22Rv1 (cell line): ENCODE results near the gene WRAP73.

Experiments used
- H3K27ac ChIP-seq: fragments of 450-650 bp; 2 replicates; pipeline ENCODE4 v1.5.1; 2017
- CTCF ChIP-seq: fragments of 450-650 bp; IDR thresholded peaks from 2 replicates; pipeline ENCODE4 v1.5.1; 2017; ENCODE audit warnings: mild to moderate bottlenecking
- ZFX ChIP-seq: fragments of 450-650 bp; IDR thresholded peaks from 2 replicates; pipeline ENCODE4 v1.6.1; 2017; ENCODE audit warnings: antibody characterized with exemption, borderline replicate concordance

WRAP73 gene

GRCh38 chr1:3688356-3689137 is 38.6 kb upstream of the WRAP73 start:
- TF ChIP-seq ZFX (no peak), CTCF (no peak)

GRCh38 chr1:3687504-3687903 is 37.6 kb upstream of the WRAP73 start:
- TF ChIP-seq CTCF (no peak), ZFX (no peak)
- H3K27ac ChIP-seq = no peak overlapping the region

More at GRCh38 chr1:3688356-3689137, 38.6 kb upstream of the WRAP73 start:
- H3K27ac ChIP-seq = no peak overlapping the region

GRCh38 chr1:3685906-3686305 is 36.0 kb upstream of the WRAP73 start:
- H3K27ac ChIP-seq = no peak overlapping the region
- TF ChIP-seq CTCF (no peak), ZFX (no peak)

GRCh38 chr1:3685222-3685621 is 35.3 kb upstream of the WRAP73 start:
- no peak for TF ChIP-seq ZFX
- no peak for TF ChIP-seq CTCF
- no peak overlapping the region for H3K27ac ChIP-seq

DNA sequence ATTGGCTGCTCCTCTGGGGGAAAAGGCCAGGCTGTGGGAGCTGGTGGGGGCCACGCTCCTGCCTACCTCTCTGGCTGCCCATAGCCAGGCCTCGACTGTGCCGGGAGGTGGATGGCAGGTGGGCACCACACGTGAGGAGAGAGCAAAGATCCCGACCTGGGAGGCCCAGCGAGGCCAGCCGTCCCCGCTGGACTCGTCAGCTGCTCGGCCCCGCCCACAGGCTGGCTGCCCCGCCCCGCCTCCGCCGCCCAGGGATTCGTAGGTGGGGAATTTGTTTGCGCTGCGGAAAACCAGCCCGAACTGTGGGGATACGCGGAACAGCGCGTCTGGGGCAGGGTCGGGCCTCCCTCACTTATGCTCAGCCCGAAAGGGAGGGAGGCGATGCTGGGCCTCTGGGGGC is 34.1 kb upstream of the WRAP73 start:
- H3K27ac ChIP-seq = no peak overlapping the region
- TF ChIP-seq ZFX (no peak), CTCF (no peak)

DNA sequence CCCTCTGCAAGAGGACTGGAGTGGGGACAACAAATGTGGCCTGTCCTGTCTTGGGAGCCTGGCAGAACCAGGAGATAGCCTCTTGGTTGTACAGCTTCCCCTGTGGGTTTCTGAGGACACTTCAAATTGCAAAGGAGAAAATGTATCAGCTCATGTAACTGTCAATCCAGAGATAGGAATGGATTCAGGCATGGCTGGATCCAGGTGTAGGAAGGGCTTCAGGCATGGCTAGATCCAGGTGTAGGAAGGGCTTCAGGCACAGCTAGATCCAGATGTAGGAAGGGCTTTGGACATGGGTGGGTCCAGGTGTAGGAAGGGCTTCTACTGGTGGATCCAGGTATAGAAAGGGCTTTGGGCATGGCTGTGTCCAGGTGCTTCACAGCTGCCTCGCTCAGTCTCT is 33.3 kb upstream of the WRAP73 start:
- no peak overlapping the region for H3K27ac ChIP-seq
- TF ChIP-seq CTCF = no peak
- TF ChIP-seq ZFX = no peak

GRCh38 chr1:3681898-3682806 is 32.2 kb upstream of the WRAP73 start:
- TF ChIP-seq CTCF = no peak
- no peak for TF ChIP-seq ZFX
- no peak overlapping the region for H3K27ac ChIP-seq
